Neuronal stem cell (in vitro differentiated cells): Measurements from ENCODE around the gene STK32C.

Experiments used
- DNase-seq: peaks from one replicate; pipeline ENCODE4 v3.0.0-alpha.2; 2013; ENCODE audit warnings: low spot score
- H2AFZ ChIP-seq: one replicate; pipeline ENCODE4 v1.6.1; 2013; ENCODE audit warnings: mild to moderate bottlenecking, low read length, inconsistent platforms
- H2AK5ac ChIP-seq: 2 replicates; pipeline ENCODE4 v1.6.1; 2013; ENCODE audit warnings: low read depth, mild to moderate bottlenecking, inconsistent platforms, low read length, moderate library complexity, mixed read lengths
- H2BK120ac ChIP-seq: 2 replicates; pipeline ENCODE4 v1.6.1; 2013; ENCODE audit warnings: low read depth, mild to moderate bottlenecking, inconsistent platforms, low read length, moderate library complexity, mixed read lengths
- H2BK12ac ChIP-seq: one replicate; pipeline ENCODE4 v1.6.1; 2013; ENCODE audit warnings: low read length, inconsistent platforms
- H2BK15ac ChIP-seq: 2 replicates; pipeline ENCODE4 v1.6.1; 2013; ENCODE audit warnings: mild to moderate bottlenecking, low read length, inconsistent platforms, mixed read lengths
- H2BK5ac ChIP-seq: one replicate; pipeline ENCODE4 v1.6.1; 2013; ENCODE audit warnings: inconsistent platforms, mild to moderate bottlenecking, low read length, moderate library complexity
- H3K14ac ChIP-seq: one replicate; pipeline ENCODE4 v1.6.1; 2013; ENCODE audit warnings: low read length, inconsistent platforms
- H3K18ac ChIP-seq: 2 replicates; pipeline ENCODE4 v1.6.1; 2013; ENCODE audit warnings: low read length, inconsistent platforms
- H3K23ac ChIP-seq: 2 replicates; pipeline ENCODE4 v1.6.1; 2013; ENCODE audit warnings: low read depth, mild to moderate bottlenecking, mixed read lengths, low read length, inconsistent platforms; ENCODE audit not compliant: poor library complexity
- H3K27ac ChIP-seq: replicated peaks from 3 replicates; pipeline ENCODE4 v1.5.1; 2013; ENCODE audit warnings: low read length, inconsistent platforms
- H3K27me3 ChIP-seq, 3 experiments: 2 replicates each; pipeline ENCODE4 v1.6.1; 2013; ENCODE audit warnings: low read length in 3 of 3, mild to moderate bottlenecking in 2 of 3, inconsistent platforms in 1 of 3, low read depth in 1 of 3, mixed read lengths in 1 of 3, moderate library complexity in 1 of 3; ENCODE audit not compliant: control insufficient read depth in 3 of 3, insufficient read depth in 3 of 3
- H3K36me3 ChIP-seq, 2 donors: replicated peaks in 1 of 2; 2 replicates each; pipeline ENCODE4 v1.6.1; 2013; ENCODE audit warnings: low read length in 2 of 2; ENCODE audit not compliant: control insufficient read depth in 2 of 2, insufficient read depth in 2 of 2
- H3K4ac ChIP-seq: 2 replicates; pipeline ENCODE4 v1.6.1; 2013; ENCODE audit warnings: inconsistent platforms, mild to moderate bottlenecking, low read length, moderate library complexity
- H3K4me1 ChIP-seq, 2 donors: 1 replicate in 1 of 2; 2 replicates in 1 of 2; pipeline ENCODE4 v1.6.1; 2013; ENCODE audit warnings: low read length in 2 of 2, low read depth in 1 of 2; ENCODE audit not compliant: control insufficient read depth in 2 of 2, insufficient read depth in 1 of 2
- H3K4me2 ChIP-seq: one replicate; pipeline ENCODE4 v1.6.1; 2013; ENCODE audit warnings: mild to moderate bottlenecking, low read length, inconsistent platforms; ENCODE audit not compliant: insufficient read depth, poor library complexity, severe bottlenecking
- H3K4me3 ChIP-seq, 2 donors: 2 replicates each; pipeline ENCODE4 v1.5.1; 2013; ENCODE audit warnings: low read length in 2 of 2, mild to moderate bottlenecking in 2 of 2, inconsistent platforms in 1 of 2, moderate library complexity in 1 of 2
- H3K79me1 ChIP-seq: one replicate; pipeline ENCODE4 v1.6.1; 2013; ENCODE audit warnings: low read depth, mild to moderate bottlenecking, inconsistent platforms, low read length, moderate library complexity
- H3K9ac ChIP-seq: one replicate; pipeline ENCODE4 v1.6.1; 2013; ENCODE audit warnings: mild to moderate bottlenecking, low read depth, low read length, inconsistent platforms; ENCODE audit not compliant: poor library complexity
- H3K9me3 ChIP-seq, 2 donors: replicated peaks in 1 of 2; 2 replicates each; pipeline versions ENCODE3 to v1.6.1; 2013; ENCODE audit warnings: low read length in 2 of 2, mild to moderate bottlenecking in 2 of 2, inconsistent platforms in 1 of 2, low read depth in 1 of 2, mixed read lengths in 1 of 2, moderate library complexity in 1 of 2; ENCODE audit not compliant: control insufficient read depth in 2 of 2, insufficient read depth in 1 of 2
- H4K8ac ChIP-seq: one replicate; pipeline ENCODE4 v1.6.1; 2013; ENCODE audit warnings: low read depth, mild to moderate bottlenecking, inconsistent platforms, low read length, moderate library complexity
- H4K91ac ChIP-seq: one replicate; pipeline ENCODE4 v1.6.1; 2013; ENCODE audit warnings: low read length, low read depth, mild to moderate bottlenecking, inconsistent platforms; ENCODE audit not compliant: poor library complexity
- WGBS, 2 donors: extraction: QIAGEN DNeasy Blood & Tissue Kit; methylation state at CpG; one replicate each; pipeline ENCODE4 v1.1.7; 2013; ENCODE audit warnings: missing lambda C conversion rate in 2 of 2, mixed read lengths in 1 of 2; ENCODE audit not compliant: insufficient read length in 2 of 2, insufficient replicate concordance in 1 of 2; ENCODE audit errors: extremely low coverage in 2 of 2; 5-methylcytosine and 5-hydroxymethylcytosine counted together

Gene STK32C

DNA sequence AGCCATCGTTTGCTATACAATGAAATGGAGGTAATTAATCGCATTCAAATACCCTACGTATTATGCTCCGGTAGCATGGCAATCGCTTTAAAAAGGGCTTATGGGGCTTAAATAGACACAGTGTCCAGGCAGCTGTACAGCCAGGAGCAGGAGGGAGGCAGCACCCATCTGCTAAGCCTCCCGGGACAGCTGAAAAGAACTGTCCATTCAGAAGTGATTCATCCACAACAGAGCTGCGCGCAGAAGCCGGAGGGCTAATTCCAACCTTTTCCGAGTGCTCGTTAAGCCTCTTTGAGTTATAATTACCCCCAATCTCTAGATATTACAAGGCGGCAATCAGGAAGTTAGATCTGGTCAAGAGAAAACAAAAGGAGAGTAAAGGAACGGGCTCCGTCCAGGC, 62.7 kb downstream of the STK32C start:
- H3K4me1 ChIP-seq = peaks cover 5 to 39% of the 10 kb centered on the region in 2 donors
- peaks cover 6% of the 10 kb centered on the region for H3K79me1 ChIP-seq
- H3K14ac ChIP-seq = no peak overlapping the region
- no peaks in the 10 kb centered on the region for H3K27me3 ChIP-seq
- no peak overlapping the region for H2BK5ac ChIP-seq
- peak overlapping the region; percentile 20 for H3K18ac ChIP-seq
- peak; percentile 54 for DNase-seq
- WGBS, 2 donors = no CpG with 5 or more reads among the region's 14 CpGs
- H3K9ac ChIP-seq = no peak overlapping the region
- H3K4me2 ChIP-seq = no peak overlapping the region
- H2BK15ac ChIP-seq = no peak overlapping the region
- H3K4me3 ChIP-seq = no peak overlapping the region
- H3K27ac ChIP-seq = peak overlapping the region; percentile 92
- no peak overlapping the region for H3K4ac ChIP-seq
- no peak overlapping the region for H2AK5ac ChIP-seq
- no peak overlapping the region for H2AFZ ChIP-seq
- no peaks in the 10 kb centered on the region for H3K9me3 ChIP-seq
- H2BK12ac ChIP-seq = no peak overlapping the region
- no peaks in the 10 kb centered on the region for H3K36me3 ChIP-seq
- no peak overlapping the region for H3K23ac ChIP-seq
- H2BK120ac ChIP-seq = no peak overlapping the region
- no peak overlapping the region for H4K91ac ChIP-seq
- H4K8ac ChIP-seq = no peak overlapping the region

DNA sequence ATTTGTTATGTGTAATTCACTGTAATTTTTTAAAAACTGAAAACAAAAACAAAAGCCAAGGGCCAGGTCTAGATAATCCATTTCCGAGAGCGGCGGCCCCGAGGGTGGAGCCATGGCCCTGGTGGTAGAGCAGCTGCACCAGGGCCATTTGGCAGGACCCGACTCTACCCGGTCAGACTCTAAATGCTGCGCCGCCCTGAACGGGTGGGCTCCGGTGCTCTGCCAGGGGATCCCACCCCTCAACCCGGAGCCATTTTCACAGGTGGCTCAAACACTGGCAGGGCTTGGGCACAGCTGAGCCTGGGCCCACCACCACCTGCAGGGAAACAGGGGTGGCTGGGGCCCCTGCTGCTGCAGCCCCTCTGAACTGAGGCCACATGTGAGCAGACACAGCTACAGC, 64.1 kb downstream of the STK32C start:
- Histone ChIP-seq H2BK5ac (peak overlapping the region; percentile 79), H3K4me3 (no peak overlapping the region)
- no CpG with 5 or more reads among the region's 11 CpGs for whole genome bisulfite sequencing, 2 donors

DNA sequence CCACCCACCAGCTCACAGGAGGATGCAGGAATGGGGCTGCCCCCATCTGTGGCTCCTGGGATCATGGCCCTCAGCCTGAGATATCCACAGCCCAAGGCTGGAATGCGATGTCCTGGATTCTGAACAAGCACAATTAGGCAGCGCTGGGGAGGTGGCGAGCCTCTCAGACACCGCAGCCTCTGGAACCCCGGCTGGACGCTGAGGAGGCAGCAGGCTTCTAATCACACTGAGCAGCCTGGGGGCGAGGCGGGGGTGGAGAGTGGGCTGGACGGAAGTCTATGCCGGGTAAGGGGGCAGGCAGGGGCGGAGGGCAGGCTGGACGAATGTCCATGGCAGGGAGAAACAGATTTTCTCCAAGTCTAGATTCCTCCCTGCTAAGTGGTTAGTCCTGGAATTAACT, 64.6 kb downstream of the STK32C start:
- H3K9ac ChIP-seq = no peak overlapping the region
- no peak overlapping the region for H4K91ac ChIP-seq
- H3K23ac ChIP-seq = peak overlapping the region; percentile 82
- H3K14ac ChIP-seq = peak overlapping the region; percentile 32
- H3K18ac ChIP-seq = peak overlapping the region; percentile 95
- no CpG with 5 or more reads among the region's 12 CpGs for WGBS, 2 donors
- H3K27ac ChIP-seq = no peak overlapping the region
- H3K4me3 ChIP-seq = no peak overlapping the region
- DNase-seq = no peak
- no peaks in the 10 kb centered on the region for H3K27me3 ChIP-seq
- no peak overlapping the region for H4K8ac ChIP-seq
- H2BK12ac ChIP-seq = peak overlapping the region; percentile 88
- peaks cover 6% of the 10 kb centered on the region for H3K79me1 ChIP-seq
- H2AK5ac ChIP-seq = peak overlapping the region; percentile 93
- no peaks in the 10 kb centered on the region for H3K36me3 ChIP-seq
- H2BK5ac ChIP-seq = peak overlapping the region; percentile 79
- H2AFZ ChIP-seq = no peak overlapping the region
- peak overlapping the region; percentile 4 for H3K4me2 ChIP-seq
- H3K4me1 ChIP-seq = peaks cover 9 to 40% of the 10 kb centered on the region in 2 donors
- no peaks in the 10 kb centered on the region for H3K9me3 ChIP-seq
- H2BK120ac ChIP-seq = peak overlapping the region; percentile 98
- H2BK15ac ChIP-seq = peak overlapping the region; percentile 97
- no peak overlapping the region for H3K4ac ChIP-seq

More for the DNA sequence above, 64.1 kb downstream of the STK32C start:
- no peaks in the 10 kb centered on the region for H3K36me3 ChIP-seq
- H3K4ac ChIP-seq = no peak overlapping the region
- H2BK12ac ChIP-seq = peak overlapping the region; percentile 93
- DNase-seq = no peak
- peaks cover 6% of the 10 kb centered on the region for H3K79me1 ChIP-seq
- peak overlapping the region; percentile 30 for H3K9ac ChIP-seq
- no peak overlapping the region for H3K4me2 ChIP-seq
- no peak overlapping the region for H2AFZ ChIP-seq
- H2BK15ac ChIP-seq = peak overlapping the region; percentile 75
- peaks cover 5 to 39% of the 10 kb centered on the region in 2 donors for H3K4me1 ChIP-seq
- H4K91ac ChIP-seq = peak overlapping the region; percentile 22
- peak overlapping the region; percentile 100 for H2AK5ac ChIP-seq
- H2BK120ac ChIP-seq = peak overlapping the region; percentile 78
- peak overlapping the region; percentile 83 for H4K8ac ChIP-seq
- H3K18ac ChIP-seq = peak overlapping the region; percentile 96
- H3K23ac ChIP-seq = peak overlapping the region; percentile 60
- H3K9me3 ChIP-seq = no peaks in the 10 kb centered on the region
- no peaks in the 10 kb centered on the region for H3K27me3 ChIP-seq
- peak overlapping the region; percentile 92 for H3K27ac ChIP-seq
- H3K14ac ChIP-seq = peak overlapping the region; percentile 75

DNA sequence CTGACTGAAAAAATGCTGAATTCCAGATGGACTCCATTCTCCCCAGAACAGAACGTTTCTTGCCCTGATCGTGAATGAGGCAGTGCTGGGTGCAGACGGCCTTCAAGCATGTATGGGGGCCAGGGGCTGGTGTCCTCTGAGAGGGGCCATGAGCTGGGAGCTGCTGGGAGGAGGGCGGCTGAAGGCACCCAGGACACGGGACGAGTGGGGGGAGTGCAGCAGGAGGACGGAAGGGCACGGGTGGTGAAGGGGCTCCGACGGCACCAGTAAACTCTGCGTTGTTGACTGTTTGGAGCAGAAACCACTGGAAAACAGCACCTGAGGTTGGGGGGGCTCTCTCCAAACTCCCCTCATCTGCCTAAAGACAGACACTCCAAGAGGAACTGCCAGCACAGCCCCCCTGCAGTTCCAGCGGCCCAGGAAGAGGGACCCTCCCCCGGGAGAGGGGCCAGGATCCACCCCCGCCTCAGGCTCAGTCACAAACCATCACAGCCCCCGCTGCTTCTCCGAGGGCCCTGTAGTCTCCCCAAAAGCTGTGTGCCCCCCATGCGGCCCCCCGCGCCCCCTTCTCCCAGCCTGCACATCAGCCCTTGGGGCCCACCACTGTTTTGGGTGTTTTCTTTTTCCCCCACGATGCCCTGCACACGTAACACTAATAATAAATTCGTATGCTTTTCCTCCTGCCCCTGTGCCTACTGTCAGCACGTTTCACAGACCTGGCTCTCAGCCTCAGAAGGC, 65.5 kb downstream of the STK32C start:
- peaks cover 6% of the 10 kb centered on the region for H3K79me1 ChIP-seq
- H4K8ac ChIP-seq = no peak overlapping the region
- no CpG with 5 or more reads among the region's 23 CpGs for WGBS, 2 donors
- no peaks in the 10 kb centered on the region for H3K9me3 ChIP-seq
- H2BK5ac ChIP-seq = peak overlapping the region; percentile 79
- no peak overlapping the region for H3K4me2 ChIP-seq
- no peak overlapping the region for H3K27ac ChIP-seq
- H3K36me3 ChIP-seq = no peaks in the 10 kb centered on the region
- H3K18ac ChIP-seq = peak overlapping the region; percentile 95
- no peak overlapping the region for H2AFZ ChIP-seq
- peak overlapping the region; percentile 97 for H2BK15ac ChIP-seq
- no peak overlapping the region for H4K91ac ChIP-seq
- H2BK120ac ChIP-seq = peak overlapping the region; percentile 99
- peak overlapping the region; percentile 18 for H3K9ac ChIP-seq
- no peak overlapping the region for H3K4ac ChIP-seq
- peak overlapping the region; percentile 24 for H2BK12ac ChIP-seq
- peak overlapping the region; percentile 93 for H2AK5ac ChIP-seq
- H3K14ac ChIP-seq = no peak overlapping the region
- no peak for DNase-seq
- no peaks in the 10 kb centered on the region for H3K27me3 ChIP-seq
- H3K4me3 ChIP-seq = no peak overlapping the region
- peak overlapping the region; percentile 40 for H3K23ac ChIP-seq
- peaks cover 12 to 48% of the 10 kb centered on the region in 2 donors for H3K4me1 ChIP-seq
